Smooth muscle cell (in vitro differentiated cells): ENCODE data around the gene RYK. TPM values are rescaled to one million over a fixed set of nuclear protein-coding genes. Genes with fewer than 3 reads are reported as not detected.

Source experiments
- DNase-seq: peaks from one replicate; lab custom pipeline; 2025; ENCODE audit not compliant: unreplicated experiment; lab: John Stamatoyannopoulos, UW
- H2AFZ ChIP-seq: fragments of 200-600 bp; sonication (generic); 2 replicates; pipeline ENCODE4 v1.6.0; 2016; ENCODE audit warnings: antibody characterized with exemption, low read depth, mild to moderate bottlenecking
- H3F3A ChIP-seq: fragments of 200-600 bp; sonication (generic); 2 replicates; pipeline ENCODE4 v1.6.0; 2017; ENCODE audit warnings: antibody characterized with exemption, low read depth
- H3K27ac ChIP-seq: fragments of 200-600 bp; sonication (generic); 2 replicates; pipeline ENCODE4 v1.5.1; 2016; ENCODE audit warnings: low read depth, mild to moderate bottlenecking
- H3K27me3 ChIP-seq: fragments of 200-600 bp; sonication (generic); 2 replicates; pipeline ENCODE4 v1.6.1; 2016; ENCODE audit warnings: low read depth, mild to moderate bottlenecking
- H3K36me3 ChIP-seq: fragments of 200-600 bp; sonication (generic); 2 replicates; pipeline ENCODE4 v1.5.1; 2016; ENCODE audit warnings: low read depth
- H3K4me1 ChIP-seq: fragments of 200-600 bp; sonication (generic); 2 replicates; pipeline ENCODE4 v1.5.1; 2016; ENCODE audit warnings: low read depth
- H3K4me2 ChIP-seq: fragments of 200-600 bp; sonication (generic); 2 replicates; pipeline ENCODE4 v1.6.0; 2016; ENCODE audit warnings: mild to moderate bottlenecking
- H3K4me3 ChIP-seq: fragments of 200-600 bp; sonication (generic); 2 replicates; pipeline ENCODE4 v1.5.1; 2016; ENCODE audit warnings: mild to moderate bottlenecking
- H3K79me2 ChIP-seq: fragments of 200-600 bp; sonication (generic); 2 replicates; pipeline ENCODE4 v1.6.0; 2016; ENCODE audit warnings: low read depth, mild to moderate bottlenecking
- H3K9ac ChIP-seq: fragments of 200-600 bp; sonication (generic); 2 replicates; pipeline ENCODE4 v1.6.0; 2016; ENCODE audit warnings: low read depth
- H3K9me3 ChIP-seq: fragments of 200-600 bp; sonication (generic); replicated peaks from 2 replicates; pipeline ENCODE4 v1.5.1; 2016; ENCODE audit warnings: low read depth
- H4K20me1 ChIP-seq: fragments of 200-600 bp; sonication (generic); 2 replicates; pipeline ENCODE4 v1.6.0; 2016; ENCODE audit warnings: low read depth
- WGBS: methylation state at CpG from one replicate; pipeline ENCODE4 v1.1.7; 2016; ENCODE audit warnings: low lambda C conversion rate; 5-methylcytosine and 5-hydroxymethylcytosine counted together
- polyA plus RNA-seq: library from polyadenylated mRNA; unstranded; fragments of >200 nt; fragmentation: Nextera tagmentation; extraction: Ambion mirVana; gene quantifications from 2 replicates; pipeline ENCODE4 v1.2.1, GENCODE V29; 2016
- total RNA-seq: library from RNA; depleted of rRNA; stranded (reverse); fragments of >200 nt; gene quantifications from 2 replicates; pipeline ENCODE4 v1.2.3, GENCODE V29; 2014
- TF ChIP-seq, protein P1 (sequence below): fragments of 200-600 bp; sonication (generic); IDR thresholded peaks from 2 replicates; pipeline ENCODE4 v1.5.1; 2017; ENCODE audit warnings: borderline replicate concordance, mild to moderate bottlenecking, antibody characterized with exemption; ENCODE audit not compliant: insufficient read depth, poor library complexity, severe bottlenecking

Gene RYK
- total and polyA plus RNA-seq, 2 experiments from 2014 or later = 35.8 to 65.0 TPM

DNA sequence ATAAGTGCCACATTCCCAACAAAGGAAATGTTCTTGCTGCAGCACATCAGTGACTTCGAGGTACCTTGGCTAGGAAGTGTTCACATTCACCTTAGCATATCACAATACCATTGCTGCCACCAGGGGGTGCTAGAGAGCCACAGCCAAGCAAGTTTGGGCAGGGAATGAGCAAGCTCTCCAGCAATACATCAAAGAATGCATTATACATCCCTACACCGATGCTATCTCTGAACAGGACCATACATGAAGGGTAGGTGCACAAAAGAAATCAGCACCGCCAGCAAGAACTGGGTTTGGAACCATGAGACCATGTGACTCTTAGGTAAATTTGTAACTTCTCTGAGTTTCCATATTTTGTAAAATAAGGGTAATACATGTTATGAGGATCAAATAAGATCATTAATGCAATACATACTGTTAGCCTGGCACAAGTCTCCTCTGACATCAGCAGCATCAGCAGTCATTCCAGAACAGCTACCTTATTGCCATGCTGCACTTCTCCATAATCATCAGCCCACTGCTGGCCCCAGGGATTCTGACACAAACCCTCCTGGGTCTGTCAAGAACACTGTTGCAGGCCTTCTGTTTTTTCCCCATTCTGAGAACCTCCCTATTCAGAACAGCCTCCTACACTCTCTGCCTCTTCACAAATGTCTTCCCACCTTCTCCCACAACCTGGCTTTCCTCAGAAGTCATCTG is 37.5 kb downstream of the RYK start:
- H3F3A ChIP-seq = peaks cover 5% of the 10 kb centered on the region
- no peak overlapping the region for H3K27ac ChIP-seq
- 23% methylated on average over 3 of the region's 3 CpGs for WGBS
- H3K36me3 ChIP-seq = no peaks in the 10 kb centered on the region
- no peaks in the 10 kb centered on the region for H3K27me3 ChIP-seq
- H3K79me2 ChIP-seq = peaks cover 9% of the 10 kb centered on the region
- peaks cover 82% of the 10 kb centered on the region for H4K20me1 ChIP-seq
- no peaks in the 10 kb centered on the region for H3K9me3 ChIP-seq
- TF ChIP-seq, protein P1, sequence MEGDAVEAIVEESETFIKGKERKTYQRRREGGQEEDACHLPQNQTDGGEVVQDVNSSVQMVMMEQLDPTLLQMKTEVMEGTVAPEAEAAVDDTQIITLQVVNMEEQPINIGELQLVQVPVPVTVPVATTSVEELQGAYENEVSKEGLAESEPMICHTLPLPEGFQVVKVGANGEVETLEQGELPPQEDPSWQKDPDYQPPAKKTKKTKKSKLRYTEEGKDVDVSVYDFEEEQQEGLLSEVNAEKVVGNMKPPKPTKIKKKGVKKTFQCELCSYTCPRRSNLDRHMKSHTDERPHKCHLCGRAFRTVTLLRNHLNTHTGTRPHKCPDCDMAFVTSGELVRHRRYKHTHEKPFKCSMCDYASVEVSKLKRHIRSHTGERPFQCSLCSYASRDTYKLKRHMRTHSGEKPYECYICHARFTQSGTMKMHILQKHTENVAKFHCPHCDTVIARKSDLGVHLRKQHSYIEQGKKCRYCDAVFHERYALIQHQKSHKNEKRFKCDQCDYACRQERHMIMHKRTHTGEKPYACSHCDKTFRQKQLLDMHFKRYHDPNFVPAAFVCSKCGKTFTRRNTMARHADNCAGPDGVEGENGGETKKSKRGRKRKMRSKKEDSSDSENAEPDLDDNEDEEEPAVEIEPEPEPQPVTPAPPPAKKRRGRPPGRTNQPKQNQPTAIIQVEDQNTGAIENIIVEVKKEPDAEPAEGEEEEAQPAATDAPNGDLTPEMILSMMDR = peak; percentile 96
- peak; percentile 68 for DNase-seq
- H3K4me2 ChIP-seq = no peak overlapping the region
- no peaks in the 10 kb centered on the region for H3K4me1 ChIP-seq
- H3K4me3 ChIP-seq = no peak overlapping the region
- no peak overlapping the region for H3K9ac ChIP-seq
- H2AFZ ChIP-seq = no peak overlapping the region

DNA sequence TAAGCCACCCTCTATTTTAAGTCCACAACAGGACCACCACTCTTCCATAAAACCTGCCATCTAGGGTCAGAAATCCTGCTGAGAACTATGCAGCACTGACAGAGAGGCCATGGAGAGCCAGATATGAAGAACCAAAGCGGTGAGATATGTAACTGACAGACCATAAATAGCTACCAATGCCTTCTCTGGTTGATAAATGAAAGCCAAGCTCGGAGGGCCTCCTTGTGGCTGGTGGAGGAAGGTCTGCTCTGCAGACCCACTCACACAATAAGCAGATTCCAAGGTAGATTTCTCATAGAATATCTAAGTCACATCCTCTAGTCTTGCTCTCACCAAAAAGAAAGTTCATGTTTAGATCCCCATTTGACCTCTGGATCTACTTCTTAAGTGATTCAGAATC is 38.9 kb downstream of the RYK start:
- Histone ChIP-seq H3K27ac (no peak overlapping the region), H3K9ac (no peak overlapping the region), H2AFZ (no peak overlapping the region), H3K4me3 (no peak overlapping the region), H3K4me2 (no peak overlapping the region), H3K36me3 (no peaks in the 10 kb centered on the region), H3K4me1 (peaks cover 1% of the 10 kb centered on the region), H3K27me3 (no peaks in the 10 kb centered on the region), H3F3A (peaks cover 5% of the 10 kb centered on the region), H4K20me1 (peaks cover 76% of the 10 kb centered on the region), H3K79me2 (peaks cover 7% of the 10 kb centered on the region), H3K9me3 (no peaks in the 10 kb centered on the region)
- WGBS = 38% methylated on average over 2 of the region's 2 CpGs
- TF ChIP-seq, protein P1 = peak; percentile 60
- DNase-seq = no peak

DNA sequence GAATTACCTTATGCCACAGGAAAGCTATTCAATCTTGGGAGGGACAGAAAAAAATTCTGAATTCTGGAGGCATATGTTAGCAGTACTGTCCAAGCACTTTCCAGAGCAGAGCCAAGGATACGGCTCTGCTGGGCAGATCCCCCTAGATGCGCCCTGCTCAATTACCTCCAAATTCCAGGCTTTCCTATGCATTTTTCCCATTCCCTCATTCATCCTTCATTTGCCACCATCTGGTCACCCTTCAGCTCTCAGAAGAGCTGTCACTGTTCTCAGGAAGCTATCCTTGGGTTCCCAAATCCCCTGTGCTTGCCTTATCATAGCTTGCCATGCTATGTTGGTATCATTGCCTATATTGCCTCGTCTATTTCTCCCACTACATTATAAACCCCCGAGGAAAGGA is 45.2 kb downstream of the RYK start:
- H3K9ac ChIP-seq = no peak overlapping the region
- H3K79me2 ChIP-seq = peaks cover 3% of the 10 kb centered on the region
- no peak overlapping the region for H2AFZ ChIP-seq
- no peaks in the 10 kb centered on the region for H3K36me3 ChIP-seq
- WGBS = 97% methylated on average over 4 of the region's 4 CpGs
- H4K20me1 ChIP-seq = peaks cover 22% of the 10 kb centered on the region
- peaks cover 4% of the 10 kb centered on the region for H3F3A ChIP-seq
- H3K27me3 ChIP-seq = no peaks in the 10 kb centered on the region
- TF ChIP-seq, protein P1 = no peak
- DNase-seq = no peak
- no peak overlapping the region for H3K4me3 ChIP-seq
- H3K9me3 ChIP-seq = no peaks in the 10 kb centered on the region
- H3K4me1 ChIP-seq = peaks cover 5% of the 10 kb centered on the region
- H3K4me2 ChIP-seq = no peak overlapping the region
- H3K27ac ChIP-seq = no peak overlapping the region
